ENCODE results near the gene HAUS8. TPM values are rescaled to one million over a fixed set of nuclear protein-coding genes. Genes with fewer than 3 reads are reported as not detected.
"Not testable (repeated sequence)": the region's sequence is repeated elsewhere in the genome, so short reads cannot be mapped to it uniquely, and the experiment has no call there.

Gene HAUS8
- total RNA-seq, 1 experiment from 2014 or later: 21.5 TPM

DNA sequence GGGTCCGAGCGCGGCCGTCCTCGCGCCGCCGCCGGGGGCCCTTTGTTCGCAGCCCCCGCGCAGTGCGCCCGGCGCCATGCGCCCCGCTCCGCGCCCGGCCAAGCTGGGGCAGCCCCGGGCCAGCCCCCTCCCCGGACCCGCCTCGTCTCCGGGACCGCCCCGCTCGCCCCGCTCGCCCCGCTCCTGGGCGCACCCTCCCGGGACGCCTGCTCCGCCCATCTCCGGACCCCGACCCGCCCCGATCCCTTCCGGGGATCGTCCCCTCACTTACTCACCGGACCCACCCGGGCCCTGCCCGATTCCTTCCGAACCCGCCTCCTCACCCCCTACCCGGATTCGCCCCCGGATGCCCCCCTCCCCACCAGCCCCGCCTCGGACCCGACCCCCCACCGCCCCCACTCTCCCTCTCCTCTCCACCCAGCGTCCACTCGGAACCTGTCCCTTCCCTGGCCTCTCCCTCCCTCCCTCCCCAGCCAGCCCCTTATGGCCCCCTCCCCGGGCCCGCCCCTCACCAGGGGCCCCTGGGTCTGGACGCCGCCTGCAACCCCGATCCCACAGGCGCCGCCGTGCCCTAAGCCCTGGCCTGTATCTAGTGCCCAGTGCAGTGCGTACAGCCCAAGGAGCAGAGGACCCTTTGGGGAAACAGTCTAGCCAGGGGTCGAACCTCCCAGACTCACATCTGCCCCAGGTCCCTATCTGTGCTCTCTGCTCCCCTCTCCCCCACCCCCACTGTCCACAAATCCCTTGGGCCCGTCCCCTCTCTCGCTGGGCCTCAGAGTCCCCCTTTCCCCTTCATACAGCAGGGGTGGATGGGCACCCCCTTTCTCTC lies 48.3 kb downstream of the HAUS8 start, which contains the start of gene CPAMD8:
Gene CPAMD8, minus strand, starts transcription at position 105 of the 829 bp plus-strand sequence. CDS start 168 bp downstream, outside the sequence.
- Histone ChIP-seq H3K9me3 (replicated peaks) (peaks cover 12% of the 10 kb centered on the region), H3K4me1 (replicated peaks) (0 out of 2 replicates have a peak, but pooled peaks cover 5% of the 10 kb centered on the region), H3K27me3 (replicated peaks) (peaks cover 24% of the 10 kb centered on the region), H3K4me3 (no peak within 1 kb of the TSS), H3K27ac (no peak within 1 kb of the TSS), H3K36me3 (no peaks in the 10 kb centered on the region)
- DNase-seq (ENCODE audit: low read depth in 1 of 2, low spot score in 2 of 2): no peak

DNA sequence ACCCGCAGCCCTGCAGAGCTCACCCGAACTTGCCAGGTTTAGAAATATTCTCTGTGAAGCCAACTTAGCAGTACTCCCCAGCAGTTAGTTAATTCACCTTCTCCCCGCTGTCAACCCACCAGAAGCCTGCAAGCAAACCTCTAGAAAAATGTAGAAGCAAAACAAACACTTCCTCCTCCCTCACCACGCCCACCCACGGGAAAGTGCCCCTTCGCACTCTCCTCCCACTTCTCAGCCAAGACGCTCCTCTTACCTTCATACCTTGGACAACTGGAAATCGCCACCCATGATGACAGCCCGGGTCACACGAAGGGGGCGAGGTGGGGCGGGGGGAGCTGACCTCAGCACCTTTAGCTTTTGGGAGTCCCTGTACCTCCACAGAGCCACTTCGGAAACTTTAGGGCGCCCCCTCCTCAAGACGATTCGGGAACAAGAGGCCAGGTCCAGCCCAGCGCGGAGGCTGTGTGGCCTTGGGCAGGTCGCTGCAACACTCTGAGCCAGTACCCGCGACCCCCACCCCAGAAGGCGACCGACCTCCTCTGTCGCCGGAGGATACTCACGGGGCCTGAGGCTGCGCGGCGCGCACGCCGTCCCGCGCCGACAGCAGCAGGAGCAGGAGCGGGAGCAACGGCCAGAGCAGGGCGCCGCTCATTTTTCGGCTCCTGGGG lies 49.1 kb downstream of the HAUS8 start:
- Histone ChIP-seq H3K4me1 (replicated peaks) (0 out of 2 replicates have a peak, but pooled peaks cover 5% of the 10 kb centered on the region), H3K36me3 (no peaks in the 10 kb centered on the region), H3K27me3 (replicated peaks) (peaks cover 24% of the 10 kb centered on the region), H3K4me3 (no peak overlapping the region), H3K27ac (no peak overlapping the region), H3K9me3 (replicated peaks) (peaks cover 12% of the 10 kb centered on the region)
- DNase-seq (ENCODE audit: low read depth in 1 of 2, low spot score in 2 of 2): no peak

DNA sequence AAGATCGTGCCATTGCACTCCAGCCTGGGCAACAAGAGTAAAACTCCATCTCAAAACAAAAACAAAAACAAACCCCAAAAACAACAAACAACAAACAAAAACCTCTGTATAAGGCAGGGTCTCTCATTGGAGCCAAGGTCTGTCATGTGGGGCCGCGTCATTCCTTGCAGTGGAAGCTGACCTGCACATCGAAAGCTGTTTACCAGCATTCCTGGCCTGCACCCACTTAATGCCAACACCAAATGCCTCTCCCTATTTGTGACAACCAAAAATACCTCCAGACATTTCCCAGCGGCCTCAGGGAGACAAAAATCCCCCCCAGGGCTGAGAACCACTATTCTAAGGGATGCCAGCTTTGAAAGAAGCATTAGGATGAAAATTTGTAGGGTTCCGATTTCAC lies 49.9 kb downstream of the HAUS8 start:
- H3K27ac ChIP-seq: no peak overlapping the region

DNA sequence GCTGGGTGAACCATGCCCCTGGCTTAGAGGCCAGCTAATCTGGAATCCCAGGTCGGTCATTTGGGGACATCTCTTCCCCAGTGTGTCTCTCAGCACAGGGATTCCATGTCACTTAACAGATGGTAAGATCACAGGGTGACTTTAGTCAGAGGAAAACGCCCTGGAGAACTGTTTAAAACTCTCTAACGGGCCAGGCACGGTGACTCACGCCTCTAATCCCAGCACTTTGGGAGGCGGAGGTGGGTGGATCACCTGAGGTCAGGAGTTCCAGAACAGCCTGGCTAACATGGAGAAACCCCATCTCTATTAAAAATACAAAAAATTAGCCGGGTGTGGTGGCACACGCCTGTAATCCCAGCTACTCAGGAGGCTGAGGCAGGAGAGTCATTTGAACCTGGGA lies 50.3 kb downstream of the HAUS8 start:
- not testable (repeated sequence) for H3K36me3 ChIP-seq; DNase-seq (ENCODE audit: low read depth in 1 of 2, low spot score in 2 of 2)
- peaks cover 12% of the 10 kb centered on the region for H3K9me3 ChIP-seq (replicated peaks)

More for the DNA sequence above, 49.9 kb downstream of the HAUS8 start:
- Histone ChIP-seq H3K36me3 (no peaks in the 10 kb centered on the region), H3K4me3 (no peak overlapping the region), H3K27me3 (replicated peaks) (peaks cover 24% of the 10 kb centered on the region), H3K9me3 (replicated peaks) (peaks cover 12% of the 10 kb centered on the region), H3K4me1 (replicated peaks) (0 out of 2 replicates have a peak, but pooled peaks cover 5% of the 10 kb centered on the region)
- DNase-seq (ENCODE audit: low read depth in 1 of 2, low spot score in 2 of 2): no peak

DNA sequence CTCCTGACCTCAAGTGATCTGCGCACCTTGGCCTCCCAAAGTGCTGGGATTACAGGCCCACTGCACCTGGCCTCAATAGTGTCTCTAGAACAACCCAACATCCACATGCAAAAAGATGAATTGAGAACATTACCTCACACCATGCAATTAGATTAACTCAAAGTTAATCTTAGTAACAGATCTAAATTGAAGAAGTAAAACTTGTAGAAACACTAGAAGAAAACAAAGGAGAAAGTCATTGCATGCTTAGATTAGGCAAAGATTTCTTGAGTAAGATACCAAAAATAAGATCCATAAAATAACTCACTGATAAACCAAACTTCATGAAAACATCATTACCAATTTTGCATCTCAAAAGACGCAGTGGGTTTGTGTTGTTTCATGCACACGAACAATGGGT lies 51.4 kb downstream of the HAUS8 start:
- 0 out of 2 replicates have a peak, but pooled peaks cover 5% of the 10 kb centered on the region for H3K4me1 ChIP-seq (replicated peaks)
- peaks cover 24% of the 10 kb centered on the region for H3K27me3 ChIP-seq (replicated peaks)
- no peak overlapping the region for H3K4me3 ChIP-seq
- H3K36me3 ChIP-seq: no peaks in the 10 kb centered on the region
- peaks cover 12% of the 10 kb centered on the region for H3K9me3 ChIP-seq (replicated peaks)
- no peak overlapping the region for H3K27ac ChIP-seq
- no peak for DNase-seq (ENCODE audit: low read depth in 1 of 2, low spot score in 2 of 2)

More for the DNA sequence above, 50.3 kb downstream of the HAUS8 start:
- H3K4me1 ChIP-seq (replicated peaks); H3K4me3 ChIP-seq; H3K27ac ChIP-seq: not testable (repeated sequence)
- peaks cover 24% of the 10 kb centered on the region for H3K27me3 ChIP-seq (replicated peaks)

- Histone ChIP-seq H3K27ac (no peak overlapping the region), H3K36me3 (no peaks in the 10 kb centered on the region), H3K4me3 (no peak overlapping the region), H3K27me3 (replicated peaks) (peaks cover 23% of the 10 kb centered on the region), H3K4me1 (replicated peaks) (0 out of 2 replicates have a peak, but pooled peaks cover 5% of the 10 kb centered on the region), H3K9me3 (replicated peaks) (peaks cover 12% of the 10 kb centered on the region)
- DNase-seq (ENCODE audit: low read depth in 1 of 2, low spot score in 2 of 2): no peak
Observed at GRCh38 chr19:17022738-17023137, 52.5 kb downstream of the HAUS8 start.

- no peak overlapping the region for H3K4me3 ChIP-seq
- peaks cover 12% of the 10 kb centered on the region for H3K9me3 ChIP-seq (replicated peaks)
- H3K4me1 ChIP-seq (replicated peaks): 0 out of 2 replicates have a peak, but pooled peaks cover 5% of the 10 kb centered on the region
- peaks cover 17% of the 10 kb centered on the region for H3K27me3 ChIP-seq (replicated peaks)
- no peak for DNase-seq (ENCODE audit: low read depth in 1 of 2, low spot score in 2 of 2)
- no peaks in the 10 kb centered on the region for H3K36me3 ChIP-seq
- no peak overlapping the region for H3K27ac ChIP-seq
Observed at GRCh38 chr19:17021793-17022590, 53.3 kb downstream of the HAUS8 start.

GRCh38 chr19:17021328-17021727 lies 53.9 kb downstream of the HAUS8 start:
- Histone ChIP-seq H3K36me3 (no peaks in the 10 kb centered on the region), H3K4me1 (replicated peaks) (0 out of 2 replicates have a peak, but pooled peaks cover 4% of the 10 kb centered on the region), H3K27me3 (replicated peaks) (peaks cover 15% of the 10 kb centered on the region), H3K9me3 (replicated peaks) (peaks cover 12% of the 10 kb centered on the region), H3K27ac (no peak overlapping the region), H3K4me3 (no peak overlapping the region)
- no peak for DNase-seq (ENCODE audit: low read depth in 1 of 2, low spot score in 2 of 2)

- no peak for DNase-seq (ENCODE audit: low read depth in 1 of 2, low spot score in 2 of 2)
- H3K36me3 ChIP-seq: no peaks in the 10 kb centered on the region
- no peak overlapping the region for H3K4me3 ChIP-seq
- H3K27me3 ChIP-seq (replicated peaks): peaks cover 10% of the 10 kb centered on the region
- no peaks in the 10 kb centered on the region for H3K4me1 ChIP-seq (replicated peaks)
- no peak overlapping the region for H3K27ac ChIP-seq
- H3K9me3 ChIP-seq (replicated peaks): peaks cover 12% of the 10 kb centered on the region
Observed at GRCh38 chr19:17020823-17021222, 54.4 kb downstream of the HAUS8 start.

DNA sequence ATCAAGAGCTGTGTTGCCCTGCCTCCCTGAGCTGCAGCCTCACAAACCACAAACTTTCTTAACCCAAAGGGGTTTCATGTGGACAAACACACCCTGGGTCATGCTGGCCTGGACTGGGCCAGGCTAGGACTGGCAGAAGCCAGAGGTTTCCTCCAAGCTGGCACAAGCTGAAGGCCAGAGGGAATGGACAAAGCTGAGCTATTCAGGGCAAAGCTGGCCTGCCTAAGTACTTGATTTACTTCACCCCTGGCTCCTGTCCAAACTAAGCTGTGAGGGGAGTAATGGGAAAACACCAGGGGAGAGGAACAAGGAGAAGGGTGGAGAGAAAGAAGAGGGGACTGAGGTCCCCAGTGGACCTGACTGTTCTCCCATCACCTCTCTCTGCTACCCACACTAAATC lies 54.9 kb downstream of the HAUS8 start:
- H3K9me3 ChIP-seq (replicated peaks): peaks cover 12% of the 10 kb centered on the region
- H3K36me3 ChIP-seq: no peaks in the 10 kb centered on the region
- DNase-seq (ENCODE audit: low read depth in 1 of 2, low spot score in 2 of 2): no peak
- H3K27ac ChIP-seq: no peak overlapping the region
- H3K27me3 ChIP-seq (replicated peaks): peaks cover 6% of the 10 kb centered on the region
- no peak overlapping the region for H3K4me3 ChIP-seq
- H3K4me1 ChIP-seq (replicated peaks): no peaks in the 10 kb centered on the region

DNA sequence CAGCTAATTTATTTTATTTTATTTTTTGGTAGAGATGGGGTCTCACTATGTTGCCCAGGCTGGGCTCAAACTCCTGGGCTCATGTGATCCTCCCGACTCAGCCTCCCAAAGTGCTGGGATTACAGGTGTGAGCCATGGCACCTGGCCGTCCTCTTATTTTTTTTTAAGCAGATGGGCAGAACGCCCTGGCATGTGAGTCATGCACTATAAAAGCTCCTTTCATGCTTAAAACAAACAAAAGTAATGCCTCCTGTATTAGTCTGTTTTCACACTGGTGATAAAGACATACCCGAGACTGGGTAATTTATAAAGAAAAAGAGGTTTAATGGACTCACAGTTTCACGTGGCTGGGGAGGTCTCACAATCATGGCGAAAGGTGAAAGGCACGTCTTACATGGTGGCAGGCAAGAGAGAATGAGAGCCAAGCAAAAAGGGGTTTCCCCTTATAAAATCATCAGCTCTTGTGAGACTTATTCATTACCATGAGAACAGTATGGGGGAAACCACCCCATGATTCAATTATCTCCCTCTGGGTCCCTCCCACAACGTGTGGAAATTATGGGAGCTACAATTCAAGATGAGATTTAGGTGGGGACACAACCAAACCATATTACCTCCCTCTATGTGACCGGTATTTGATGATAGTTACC lies 60.9 kb downstream of the HAUS8 start:
- not testable (repeated sequence) for H3K36me3 ChIP-seq; H3K4me3 ChIP-seq; H3K27me3 ChIP-seq (replicated peaks); H3K4me1 ChIP-seq (replicated peaks); H3K27ac ChIP-seq; DNase-seq (ENCODE audit: low read depth in 1 of 2, low spot score in 2 of 2); H3K9me3 ChIP-seq (replicated peaks)

DNA sequence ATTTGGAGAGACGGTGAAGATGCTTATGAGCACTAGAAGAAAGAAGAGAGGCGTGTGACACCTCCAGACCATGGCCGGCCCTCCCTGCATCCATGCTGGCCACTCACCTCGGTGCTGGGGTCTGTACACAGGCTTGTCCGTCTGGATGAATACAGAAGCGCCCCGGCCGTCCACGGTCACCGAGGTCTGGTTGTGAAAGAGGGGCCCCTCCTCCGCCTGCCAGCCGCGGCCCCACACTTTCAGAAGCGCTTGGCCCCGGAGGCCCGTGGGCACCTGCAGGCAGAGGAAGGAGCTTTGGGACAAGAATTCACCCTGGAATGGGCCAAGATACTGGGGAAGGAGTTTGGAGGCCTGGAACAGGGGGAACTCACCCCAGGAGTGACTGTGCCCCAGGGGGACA lies 63.8 kb downstream of the HAUS8 start:
- Histone ChIP-seq H3K27me3 (replicated peaks) (no peaks in the 10 kb centered on the region), H3K4me3 (no peak overlapping the region), H3K4me1 (replicated peaks) (no peaks in the 10 kb centered on the region), H3K9me3 (replicated peaks) (0 out of 2 replicates have a peak, but pooled peaks cover 4% of the 10 kb centered on the region), H3K27ac (no peak overlapping the region), H3K36me3 (no peaks in the 10 kb centered on the region)
- no peak for DNase-seq (ENCODE audit: low read depth in 1 of 2, low spot score in 2 of 2)

- Histone ChIP-seq H3K27me3 (replicated peaks) (0 out of 2 replicates have a peak, but pooled peaks cover 5% of the 10 kb centered on the region), H3K4me3 (no peak overlapping the region), H3K27ac (no peak overlapping the region), H3K9me3 (replicated peaks) (no peaks in the 10 kb centered on the region), H3K4me1 (replicated peaks) (no peaks in the 10 kb centered on the region), H3K36me3 (no peaks in the 10 kb centered on the region)
- no peak for DNase-seq (ENCODE audit: low read depth in 1 of 2, low spot score in 2 of 2)
Observed at GRCh38 chr19:17006579-17006978, 68.7 kb downstream of the HAUS8 start.

All from SJSA1 (cell line).